Activated CD4-positive, alpha-beta T cell treated with anti-CD3 and anti-CD28 coated beads, Interleukin-2, amount 10 ng/mL, durations not matched to agents 7 days and 5 days (primary cell): ENCODE measurements around the gene LIMCH1. TPM values are rescaled to one million over a fixed set of nuclear protein-coding genes. Genes with fewer than 3 reads are reported as not detected.

Experiments used
- CTCF ChIA-PET: fragments of 350-600 bp; sonication (Branson Sonifier 250); formaldehyde crosslinking; loops from one replicate; lab custom pipeline; 2021; ENCODE audit warnings: antibody characterized with exemption; lab: Charles Lee
- POLR2A ChIA-PET: fragments of 350-600 bp; sonication (Branson Sonifier 250); formaldehyde crosslinking; loops from one replicate; lab custom pipeline; 2021; ENCODE audit warnings: antibody characterized with exemption; lab: Charles Lee
- DNase-seq: peaks from one replicate; pipeline ENCODE4 v3.0.0-alpha.2; 2020
- H3K27ac Mint-ChIP-seq: one replicate; pipeline ENCODE4 v1.8.0; 2021; ENCODE audit warnings: mild to moderate bottlenecking, moderate library complexity, mixed read lengths
- H3K27me3 Mint-ChIP-seq: one replicate; pipeline ENCODE4 v1.8.0; 2021; ENCODE audit warnings: mixed read lengths
- H3K36me3 Mint-ChIP-seq: one replicate; pipeline ENCODE4 v1.8.0; 2021; ENCODE audit warnings: low read depth, mixed read lengths
- H3K4me1 Mint-ChIP-seq: one replicate; pipeline ENCODE4 v1.8.0; 2021; ENCODE audit warnings: mixed read lengths
- H3K4me3 Mint-ChIP-seq: one replicate; pipeline ENCODE4 v1.8.0; 2021; ENCODE audit warnings: mild to moderate bottlenecking, moderate library complexity, mixed read lengths
- H3K9me3 Mint-ChIP-seq: one replicate; pipeline ENCODE4 v1.8.0; 2021; ENCODE audit warnings: mixed read lengths
- total RNA-seq, 2 experiments: library from RNA; stranded (reverse); gene quantifications; one replicate each; pipeline ENCODE4 v1.2.3, GENCODE V29; 2021

LIMCH1 gene
- total RNA-seq, 2 experiments from 2014 or later, result not detected

DNA sequence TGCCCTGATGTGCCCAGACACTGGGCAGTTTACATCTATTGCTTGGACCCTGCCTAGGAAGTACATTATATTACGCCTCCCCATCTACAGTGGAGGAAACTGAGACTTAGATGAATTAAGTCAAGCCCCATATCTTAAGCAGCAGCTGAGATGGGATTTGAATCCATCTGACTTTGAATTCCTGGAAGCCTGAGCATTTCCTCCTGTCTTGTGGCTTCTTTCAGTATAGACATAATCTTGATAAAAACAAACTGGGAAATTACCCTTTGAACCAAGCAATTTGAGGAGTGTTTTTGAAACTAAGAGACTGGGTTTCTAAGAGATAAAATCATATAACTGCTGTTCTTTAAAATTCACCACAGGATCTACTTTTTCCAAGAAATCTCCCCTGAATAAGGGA lies 18.6 kb downstream of the LIMCH1 start:
- H3K27me3 Mint-ChIP-seq, result peaks cover 3% of the 10 kb centered on the region
- no peak overlapping the region for H3K27ac Mint-ChIP-seq
- ChIA-PET CTCF (no interaction called here), POLR2A (no interaction called here)
- H3K4me3 Mint-ChIP-seq, result no peak overlapping the region
- no peaks in the 10 kb centered on the region for H3K36me3 Mint-ChIP-seq
- no peaks in the 10 kb centered on the region for H3K9me3 Mint-ChIP-seq
- no peak for DNase-seq
- H3K4me1 Mint-ChIP-seq, result no peaks in the 10 kb centered on the region

DNA sequence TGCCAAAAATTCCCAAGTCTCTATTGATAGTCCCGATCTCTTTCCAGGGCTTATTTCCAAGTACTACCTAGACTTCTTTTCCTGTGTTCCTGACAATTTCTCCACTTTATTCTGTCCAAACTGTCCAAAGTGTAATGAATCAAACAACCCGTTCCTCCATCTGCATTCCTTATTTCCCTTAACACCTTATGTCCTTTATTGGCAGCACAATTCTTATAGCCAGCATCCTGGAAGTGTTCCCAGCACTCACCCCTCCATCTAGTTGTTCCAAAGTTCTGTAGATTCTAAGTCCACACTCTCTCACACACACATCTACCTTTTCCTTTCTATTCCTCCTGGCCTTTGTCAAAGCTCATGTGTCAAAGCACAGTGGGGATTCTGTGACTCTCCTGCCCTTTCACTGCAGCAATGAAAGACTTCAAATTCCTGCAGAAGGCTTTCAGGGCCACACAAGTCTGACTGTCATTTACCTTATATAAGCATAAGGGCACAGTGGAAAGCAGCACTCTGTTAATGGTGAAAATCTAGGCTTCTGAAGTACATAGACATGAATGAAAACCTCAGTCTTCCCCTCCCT lies 22.1 kb downstream of the LIMCH1 start:
- H3K36me3 Mint-ChIP-seq, result no peaks in the 10 kb centered on the region
- no peak overlapping the region for H3K27ac Mint-ChIP-seq
- DNase-seq, result no peak
- ChIA-PET CTCF (interaction anchor here (0.5 kb wide), 1 partner anchor 413 kb away, joined by 3 read pairs; no protein-coding TSS in a partner anchor), POLR2A (no interaction called here)
- H3K4me3 Mint-ChIP-seq, result no peak overlapping the region
- H3K9me3 Mint-ChIP-seq, result no peaks in the 10 kb centered on the region
- peaks cover 3% of the 10 kb centered on the region for H3K27me3 Mint-ChIP-seq
- H3K4me1 Mint-ChIP-seq, result no peaks in the 10 kb centered on the region

DNA sequence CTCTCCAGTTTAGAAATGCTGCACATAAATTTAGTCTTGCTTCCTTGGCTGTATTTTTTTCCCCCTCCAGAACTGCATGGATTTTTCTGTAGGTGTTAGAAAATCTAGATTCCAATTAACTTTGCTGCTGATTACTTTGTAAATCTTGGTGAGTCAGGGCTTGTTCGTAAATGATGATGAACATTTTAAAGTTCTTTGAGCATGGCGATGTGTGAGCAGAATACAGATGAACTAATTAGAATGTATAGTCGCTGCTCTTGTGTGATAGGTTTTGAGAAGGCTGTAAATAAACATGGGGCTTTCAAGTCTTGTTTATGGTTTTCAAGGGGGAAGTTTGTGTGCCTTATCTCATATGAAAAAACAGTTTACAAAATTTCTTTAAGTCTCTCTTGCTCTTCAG lies 23.3 kb downstream of the LIMCH1 start:
- POLR2A ChIA-PET, result no interaction called here
- no peaks in the 10 kb centered on the region for H3K9me3 Mint-ChIP-seq
- DNase-seq, result no peak
- H3K27ac Mint-ChIP-seq, result no peak overlapping the region
- H3K4me3 Mint-ChIP-seq, result no peak overlapping the region
- CTCF ChIA-PET, result no interaction called here
- no peaks in the 10 kb centered on the region for H3K4me1 Mint-ChIP-seq
- H3K36me3 Mint-ChIP-seq, result no peaks in the 10 kb centered on the region
- peaks cover 3% of the 10 kb centered on the region for H3K27me3 Mint-ChIP-seq

DNA sequence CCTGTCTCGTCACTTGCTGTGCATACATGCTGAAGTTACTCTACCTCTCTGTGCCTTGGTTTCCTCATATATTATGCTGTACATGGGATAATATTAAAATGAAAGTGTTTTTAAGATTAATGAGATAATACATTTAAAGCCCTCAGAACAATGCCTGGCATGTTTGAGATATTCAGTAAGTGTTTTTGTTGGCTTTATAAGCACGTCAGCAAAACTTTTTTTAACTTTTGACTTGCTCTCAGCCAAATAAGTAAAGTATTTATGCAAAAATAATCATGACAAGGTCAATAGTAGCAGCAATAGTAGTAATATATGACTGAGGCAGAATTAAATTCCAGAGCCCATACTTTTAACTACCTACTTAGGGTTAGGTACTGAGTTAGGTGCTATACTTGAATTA lies 29.2 kb downstream of the LIMCH1 start:
- ChIA-PET CTCF (no interaction called here), POLR2A (no interaction called here)
- no peaks in the 10 kb centered on the region for H3K27me3 Mint-ChIP-seq
- DNase-seq, result no peak
- no peak overlapping the region for H3K27ac Mint-ChIP-seq
- no peaks in the 10 kb centered on the region for H3K36me3 Mint-ChIP-seq
- H3K4me1 Mint-ChIP-seq, result no peaks in the 10 kb centered on the region
- no peak overlapping the region for H3K4me3 Mint-ChIP-seq
- H3K9me3 Mint-ChIP-seq, result no peaks in the 10 kb centered on the region

DNA sequence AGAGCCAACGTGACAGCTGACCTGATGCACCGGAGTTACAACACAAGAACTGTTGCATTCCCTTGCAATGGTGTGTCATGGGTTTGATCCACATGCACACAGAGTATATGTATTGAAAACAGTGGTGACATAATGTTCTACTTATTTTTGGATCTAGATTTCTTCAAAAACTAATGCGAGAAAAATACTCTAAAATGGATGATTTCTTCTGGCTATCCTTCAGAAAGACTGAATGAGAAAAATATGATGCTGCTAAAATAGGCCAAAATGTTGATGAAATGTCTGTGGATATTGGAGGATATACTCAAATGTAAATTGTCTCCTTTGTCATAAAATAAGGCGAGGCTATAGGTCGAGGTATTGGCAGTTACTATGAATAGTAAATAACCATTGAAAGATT lies 30.4 kb downstream of the LIMCH1 start:
- H3K27me3 Mint-ChIP-seq, result no peaks in the 10 kb centered on the region
- no peaks in the 10 kb centered on the region for H3K4me1 Mint-ChIP-seq
- ChIA-PET POLR2A (no interaction called here), CTCF (no interaction called here)
- DNase-seq, result no peak
- no peaks in the 10 kb centered on the region for H3K36me3 Mint-ChIP-seq
- H3K27ac Mint-ChIP-seq, result no peak overlapping the region
- no peaks in the 10 kb centered on the region for H3K9me3 Mint-ChIP-seq
- H3K4me3 Mint-ChIP-seq, result no peak overlapping the region

DNA sequence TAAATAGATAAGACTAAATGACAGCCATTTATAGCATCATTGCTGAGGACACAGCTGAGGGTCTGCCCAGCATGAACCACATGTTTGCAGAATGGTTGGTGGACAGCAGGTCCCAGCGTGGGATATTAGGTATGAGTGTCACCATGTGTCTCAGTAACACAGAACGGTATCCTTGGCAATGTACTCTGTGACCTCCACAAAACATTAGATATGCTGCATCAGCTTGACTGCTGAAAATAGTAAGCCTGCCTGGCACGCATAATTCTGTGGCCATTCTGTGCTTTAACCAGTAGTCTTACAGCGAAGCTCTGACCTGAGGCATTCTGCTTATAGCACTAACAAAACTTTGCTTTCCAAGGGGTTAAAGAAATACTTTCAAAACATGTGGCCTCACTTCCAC lies 32.0 kb downstream of the LIMCH1 start:
- CTCF ChIA-PET, result no interaction called here
- DNase-seq, result no peak
- Mint-ChIP-seq H3K4me1 (no peaks in the 10 kb centered on the region), H3K4me3 (no peak overlapping the region), H3K27ac (no peak overlapping the region), H3K27me3 (no peaks in the 10 kb centered on the region), H3K9me3 (no peaks in the 10 kb centered on the region), H3K36me3 (no peaks in the 10 kb centered on the region)
- POLR2A ChIA-PET, result no interaction called here

DNA sequence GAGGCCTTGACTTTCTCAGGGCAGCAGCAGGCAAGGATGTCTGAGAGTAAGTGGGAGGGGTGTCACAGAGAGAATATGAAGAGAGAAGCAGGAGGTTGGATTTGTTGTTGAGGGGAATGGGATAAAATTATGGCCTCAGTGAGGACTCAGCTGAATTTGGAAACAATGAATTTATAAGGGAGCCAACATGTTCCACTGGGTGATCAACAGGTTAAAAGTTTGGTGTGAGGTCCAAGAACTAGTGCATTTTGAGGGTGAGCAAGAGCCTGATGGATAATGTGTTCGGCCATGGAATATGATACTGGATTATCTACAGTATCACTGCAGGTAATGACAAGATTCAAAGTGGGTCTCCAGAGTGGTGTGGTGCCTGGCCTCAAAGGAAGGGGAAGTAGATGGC lies 33.5 kb downstream of the LIMCH1 start:
- Mint-ChIP-seq H3K9me3 (no peaks in the 10 kb centered on the region), H3K4me1 (no peaks in the 10 kb centered on the region), H3K27me3 (no peaks in the 10 kb centered on the region), H3K36me3 (no peaks in the 10 kb centered on the region), H3K4me3 (no peak overlapping the region), H3K27ac (no peak overlapping the region)
- DNase-seq, result no peak
- ChIA-PET CTCF (no interaction called here), POLR2A (no interaction called here)

DNA sequence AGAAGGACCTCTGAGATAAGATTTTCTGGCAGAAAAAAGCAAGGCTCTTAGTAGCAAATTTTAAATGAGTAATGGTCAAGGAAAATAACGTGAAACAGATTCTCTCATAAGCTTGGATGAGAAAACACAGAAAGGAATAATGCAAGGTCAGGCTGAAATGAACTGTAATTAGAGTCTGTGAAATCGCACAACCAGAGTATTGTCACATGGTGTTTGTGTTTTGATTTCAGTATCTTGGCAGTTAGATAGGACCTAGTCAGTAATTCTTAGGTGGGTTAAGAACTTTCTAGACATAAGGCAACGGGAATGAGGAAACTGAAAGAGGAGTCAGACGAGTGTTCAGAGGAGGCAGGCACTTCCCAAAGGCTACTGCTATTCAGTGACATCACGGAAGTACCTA lies 34.6 kb downstream of the LIMCH1 start:
- H3K4me3 Mint-ChIP-seq, result no peak overlapping the region
- ChIA-PET POLR2A (no interaction called here), CTCF (no interaction called here)
- no peaks in the 10 kb centered on the region for H3K36me3 Mint-ChIP-seq
- H3K27ac Mint-ChIP-seq, result no peak overlapping the region
- no peaks in the 10 kb centered on the region for H3K27me3 Mint-ChIP-seq
- no peak for DNase-seq
- no peaks in the 10 kb centered on the region for H3K9me3 Mint-ChIP-seq
- H3K4me1 Mint-ChIP-seq, result no peaks in the 10 kb centered on the region

DNA sequence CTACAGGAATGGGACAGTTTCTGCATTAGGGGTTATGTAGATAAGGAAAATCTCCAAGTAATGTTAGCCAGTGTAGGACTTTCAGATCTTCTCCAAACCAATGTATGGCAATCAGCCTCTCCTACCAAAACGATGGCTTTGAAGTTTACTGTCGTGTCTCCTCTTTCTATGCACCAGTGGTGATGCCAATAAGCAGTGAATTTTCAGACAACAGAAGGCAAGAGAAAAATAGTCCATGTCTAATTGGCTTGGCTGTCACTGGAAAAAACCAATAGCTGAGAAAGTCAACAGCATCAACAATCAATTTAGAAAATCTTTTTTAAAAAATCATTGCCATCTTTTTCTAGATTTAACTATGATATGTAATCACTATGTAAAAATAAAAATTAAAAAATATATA lies 35.0 kb downstream of the LIMCH1 start:
- no peak overlapping the region for H3K27ac Mint-ChIP-seq
- no peaks in the 10 kb centered on the region for H3K9me3 Mint-ChIP-seq
- CTCF ChIA-PET, result no interaction called here
- H3K4me3 Mint-ChIP-seq, result no peak overlapping the region
- no peaks in the 10 kb centered on the region for H3K4me1 Mint-ChIP-seq
- DNase-seq, result no peak
- no peaks in the 10 kb centered on the region for H3K36me3 Mint-ChIP-seq
- POLR2A ChIA-PET, result no interaction called here
- no peaks in the 10 kb centered on the region for H3K27me3 Mint-ChIP-seq

DNA sequence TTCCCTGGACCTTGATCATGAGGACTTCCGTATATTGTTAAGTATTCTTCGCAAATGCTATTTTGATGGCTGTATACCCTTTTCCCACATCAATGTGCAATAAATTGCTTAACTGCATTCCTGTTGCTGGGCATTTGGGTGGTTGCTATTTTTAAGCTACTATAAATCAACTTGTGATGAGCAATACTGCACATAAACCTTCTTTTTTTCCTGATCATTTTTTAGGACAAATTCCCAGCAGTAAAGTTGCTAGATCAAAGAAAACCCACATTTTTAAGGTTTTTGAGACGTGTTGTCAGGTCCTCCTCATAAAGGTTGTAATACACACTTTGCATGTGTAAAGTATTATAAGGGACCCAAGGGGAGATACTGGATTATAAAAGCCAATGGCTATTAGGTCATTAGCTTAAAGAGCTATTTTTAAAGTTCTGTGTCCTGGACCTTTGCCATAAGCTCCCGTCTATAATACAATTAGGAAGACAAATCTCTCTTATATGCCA lies 35.6 kb downstream of the LIMCH1 start:
- Mint-ChIP-seq H3K9me3 (no peaks in the 10 kb centered on the region), H3K4me3 (no peak overlapping the region), H3K27me3 (no peaks in the 10 kb centered on the region), H3K27ac (no peak overlapping the region), H3K4me1 (no peaks in the 10 kb centered on the region), H3K36me3 (no peaks in the 10 kb centered on the region)
- POLR2A ChIA-PET, result no interaction called here
- no peak for DNase-seq
- CTCF ChIA-PET, result no interaction called here

DNA sequence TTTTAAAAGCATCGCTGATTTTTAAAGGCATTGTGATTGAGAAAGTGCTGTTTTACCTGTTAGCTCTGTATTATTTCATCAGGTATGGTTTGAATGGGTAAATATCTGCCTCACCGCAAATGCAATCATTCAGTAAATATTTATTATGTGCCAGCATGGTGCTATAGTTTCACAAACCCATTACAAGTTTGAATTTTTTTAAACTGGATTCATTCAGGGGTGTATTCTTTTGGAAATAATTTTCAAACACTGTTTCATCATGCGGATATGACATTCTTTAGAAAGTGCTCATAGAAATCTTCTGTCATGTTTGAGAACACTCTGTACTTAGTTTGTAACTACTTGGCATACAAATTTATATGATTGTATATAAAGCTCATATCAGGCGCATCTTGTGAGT lies 37.2 kb downstream of the LIMCH1 start:
- no peak for DNase-seq
- ChIA-PET POLR2A (no interaction called here), CTCF (no interaction called here)
- Mint-ChIP-seq H3K4me1 (no peaks in the 10 kb centered on the region), H3K9me3 (no peaks in the 10 kb centered on the region), H3K36me3 (no peaks in the 10 kb centered on the region), H3K4me3 (no peak overlapping the region), H3K27me3 (no peaks in the 10 kb centered on the region), H3K27ac (no peak overlapping the region)

DNA sequence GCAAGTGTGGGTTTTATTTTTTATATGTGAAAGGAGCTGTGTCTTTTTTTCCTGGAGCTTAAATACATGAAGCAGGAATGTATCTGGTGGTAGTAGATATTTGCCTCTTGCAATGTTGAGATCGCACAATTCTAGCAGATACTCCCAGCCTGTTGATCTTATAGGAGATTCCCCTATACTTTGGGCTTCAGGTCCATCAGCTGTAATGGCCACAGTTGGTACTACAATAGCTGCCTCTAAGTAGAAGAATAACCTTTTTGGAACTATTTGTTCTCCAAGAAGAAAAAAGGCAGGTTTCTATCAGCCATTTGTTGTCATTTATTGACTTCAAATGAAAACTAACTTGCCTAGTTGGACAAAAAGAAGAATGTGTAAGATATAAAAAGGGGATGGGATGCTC lies 37.7 kb downstream of the LIMCH1 start:
- Mint-ChIP-seq H3K4me1 (no peaks in the 10 kb centered on the region), H3K27me3 (no peaks in the 10 kb centered on the region), H3K36me3 (no peaks in the 10 kb centered on the region), H3K4me3 (no peak overlapping the region), H3K9me3 (no peaks in the 10 kb centered on the region), H3K27ac (no peak overlapping the region)
- ChIA-PET POLR2A (no interaction called here), CTCF (no interaction called here)
- no peak for DNase-seq

DNA sequence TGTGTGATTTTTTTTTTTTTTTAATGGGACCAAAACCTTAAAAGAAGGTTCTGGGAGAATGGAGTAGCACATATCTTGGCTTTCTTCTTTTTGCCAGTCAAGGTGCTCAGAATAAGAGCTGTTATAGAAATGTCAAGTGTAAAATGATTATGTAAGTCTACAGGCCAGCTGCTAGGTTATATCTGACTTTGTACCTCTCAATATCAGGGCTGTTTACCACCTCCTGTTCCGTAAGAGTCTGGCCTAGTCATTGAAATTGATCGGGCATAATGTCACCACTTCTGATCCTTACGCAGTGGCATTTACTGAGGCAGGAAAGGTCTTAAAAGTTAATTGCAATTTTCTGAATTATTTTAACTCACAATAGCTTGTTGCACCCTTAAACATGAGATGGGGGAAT lies 41.1 kb downstream of the LIMCH1 start:
- Mint-ChIP-seq H3K9me3 (no peaks in the 10 kb centered on the region), H3K27ac (no peak overlapping the region), H3K36me3 (no peaks in the 10 kb centered on the region), H3K4me1 (no peaks in the 10 kb centered on the region), H3K27me3 (no peaks in the 10 kb centered on the region), H3K4me3 (no peak overlapping the region)
- no peak for DNase-seq
- ChIA-PET POLR2A (no interaction called here), CTCF (no interaction called here)

DNA sequence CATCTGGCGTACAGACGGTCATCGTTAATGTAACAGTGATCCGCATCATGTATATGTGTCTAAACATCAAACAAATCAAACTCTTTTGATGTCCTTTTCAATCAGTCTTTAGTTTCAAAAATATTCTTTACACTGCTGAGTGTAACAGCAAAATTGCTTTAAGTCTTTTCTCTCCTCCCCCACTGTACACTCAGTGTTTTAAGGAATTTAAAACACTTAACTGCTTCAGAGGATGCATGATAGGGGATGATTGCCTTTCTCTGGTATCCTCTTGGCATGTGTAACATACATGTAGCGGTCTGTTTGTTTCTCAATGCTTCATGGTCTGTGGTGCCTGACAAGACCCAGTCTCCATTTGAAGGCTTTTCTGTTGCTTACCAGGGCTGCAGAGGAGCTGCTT lies 41.6 kb downstream of the LIMCH1 start:
- Mint-ChIP-seq H3K4me3 (no peak overlapping the region), H3K9me3 (no peaks in the 10 kb centered on the region), H3K36me3 (no peaks in the 10 kb centered on the region), H3K4me1 (no peaks in the 10 kb centered on the region), H3K27me3 (no peaks in the 10 kb centered on the region), H3K27ac (no peak overlapping the region)
- CTCF ChIA-PET, result no interaction called here
- DNase-seq, result no peak
- POLR2A ChIA-PET, result no interaction called here
